ENCODE data around the gene SMIM23.

- no peak for TF ChIP-seq CTCF (IDR thresholded peaks at IDR 0.05; ENCODE audit: low read length)
- TF ChIP-seq EZH2 (IDR thresholded peaks at IDR 0.05; ENCODE audit: borderline replicate concordance, low read length), result no peak
Observed at GRCh38 chr5:171827162-171827561, 41.5 kb downstream of the SMIM23 start.
